Dendritic cell treated with granulocyte-macrophage colony-stimulating factor and Interleukin-4, amounts not matched to agents 40 ng/mL and 50 ng/mL, for 4 days (primary cell): ENCODE results near the gene S1PR1.

Experiments used
- H3K27ac Mint-ChIP-seq: one replicate; pipeline ENCODE4 v1.8.0; 2022; ENCODE audit warnings: mild to moderate bottlenecking, mixed read lengths
- H3K27me3 Mint-ChIP-seq: one replicate; pipeline ENCODE4 v1.8.0; 2022; ENCODE audit warnings: mild to moderate bottlenecking, mixed read lengths
- H3K36me3 Mint-ChIP-seq: one replicate; pipeline ENCODE4 v1.8.0; 2022; ENCODE audit warnings: low read depth, mixed read lengths
- H3K4me1 Mint-ChIP-seq: one replicate; pipeline ENCODE4 v1.8.0; 2022; ENCODE audit warnings: low read depth, mixed read lengths
- H3K4me3 Mint-ChIP-seq: one replicate; pipeline ENCODE4 v1.8.0; 2022; ENCODE audit warnings: mild to moderate bottlenecking, moderate library complexity, mixed read lengths
- H3K9me3 Mint-ChIP-seq: one replicate; pipeline ENCODE4 v1.8.0; 2022; ENCODE audit warnings: mixed read lengths
- intact Hi-C: fragments of 100-400 bp; cut with micrococcal nuclease; formaldehyde crosslinking; loops from one replicate; pipeline ENCODE4 v1.15.0; 2022

Gene S1PR1

GRCh38 chr1:101235216-101235695 is 1.6 kb upstream of the S1PR1 start:
- Mint-ChIP-seq H3K27ac (peak overlapping the region; percentile 86), H3K27me3 (peaks cover 55% of the 10 kb centered on the region), H3K9me3 (no peaks in the 10 kb centered on the region), H3K4me1 (peaks cover 57% of the 10 kb centered on the region), H3K36me3 (peaks cover 35% of the 10 kb centered on the region), H3K4me3 (peak overlapping the region; percentile 94)
- intact Hi-C loops = loop anchor here (5.0 to 10.0 kb wide), 3 partner anchors 50 to 213 kb away; no protein-coding TSS in a partner anchor

- H3K27me3 Mint-ChIP-seq = peaks cover 55% of the 10 kb centered on the region
- H3K27ac Mint-ChIP-seq = peak overlapping the region; percentile 86
- peaks cover 57% of the 10 kb centered on the region for H3K4me1 Mint-ChIP-seq
- H3K36me3 Mint-ChIP-seq = peaks cover 41% of the 10 kb centered on the region
- peak overlapping the region; percentile 94 for H3K4me3 Mint-ChIP-seq
- H3K9me3 Mint-ChIP-seq = no peaks in the 10 kb centered on the region
- intact Hi-C loops = loop anchor here (1.0 to 10.0 kb wide), 4 partner anchors 51 to 214 kb away; no protein-coding TSS in a partner anchor
Observed at GRCh38 chr1:101235696-101236515, 913 bp upstream of the S1PR1 start.

- H3K27me3 Mint-ChIP-seq = peaks cover 55% of the 10 kb centered on the region
- peaks cover 57% of the 10 kb centered on the region for H3K4me1 Mint-ChIP-seq
- H3K27ac Mint-ChIP-seq = peak overlapping the region; percentile 86
- no peaks in the 10 kb centered on the region for H3K9me3 Mint-ChIP-seq
- peak overlapping the region; percentile 94 for H3K4me3 Mint-ChIP-seq
- peaks cover 46% of the 10 kb centered on the region for H3K36me3 Mint-ChIP-seq
- intact Hi-C loops = loop anchor here (5.0 to 10.0 kb wide), 3 partner anchors 53 to 215 kb away; no protein-coding TSS in a partner anchor
Observed at GRCh38 chr1:101237229-101237837, 514 bp downstream of the S1PR1 start.

- intact Hi-C loops = loop anchor here (2.0 to 10.0 kb wide), 5 partner anchors 27 to 317 kb away; no protein-coding TSS in a partner anchor
- H3K36me3 Mint-ChIP-seq = peaks cover 51% of the 10 kb centered on the region
- H3K4me1 Mint-ChIP-seq = peaks cover 51% of the 10 kb centered on the region
- H3K4me3 Mint-ChIP-seq = peak overlapping the region; percentile 79
- H3K27ac Mint-ChIP-seq = peak overlapping the region; percentile 86
- H3K27me3 Mint-ChIP-seq = peaks cover 53% of the 10 kb centered on the region
- no peaks in the 10 kb centered on the region for H3K9me3 Mint-ChIP-seq
Observed at GRCh38 chr1:101238031-101238628, 1.3 kb downstream of the S1PR1 start.

GRCh38 chr1:101238681-101239094 is 1.9 kb downstream of the S1PR1 start:
- peaks cover 51% of the 10 kb centered on the region for H3K36me3 Mint-ChIP-seq
- intact Hi-C loops = loop anchor here (2.0 to 10.0 kb wide), 5 partner anchors 26 to 318 kb away; no protein-coding TSS in a partner anchor
- H3K4me1 Mint-ChIP-seq = peaks cover 45% of the 10 kb centered on the region
- peak overlapping the region; percentile 86 for H3K27ac Mint-ChIP-seq
- no peaks in the 10 kb centered on the region for H3K9me3 Mint-ChIP-seq
- peaks cover 49% of the 10 kb centered on the region for H3K27me3 Mint-ChIP-seq
- peak overlapping the region; percentile 79 for H3K4me3 Mint-ChIP-seq

- Mint-ChIP-seq H3K4me1 (peaks cover 45% of the 10 kb centered on the region), H3K36me3 (peaks cover 51% of the 10 kb centered on the region), H3K9me3 (no peaks in the 10 kb centered on the region), H3K27ac (peak overlapping the region; percentile 86), H3K27me3 (peaks cover 46% of the 10 kb centered on the region), H3K4me3 (peak overlapping the region; percentile 79)
- intact Hi-C loops = loop anchor here (2.0 to 10.0 kb wide), 5 partner anchors 25 to 319 kb away; no protein-coding TSS in a partner anchor
Observed at GRCh38 chr1:101239095-101240040, 2.5 kb downstream of the S1PR1 start.

GRCh38 chr1:101240041-101240430 is 3.2 kb downstream of the S1PR1 start:
- Mint-ChIP-seq H3K4me1 (peaks cover 45% of the 10 kb centered on the region), H3K27me3 (peaks cover 45% of the 10 kb centered on the region), H3K4me3 (no peak overlapping the region), H3K9me3 (no peaks in the 10 kb centered on the region), H3K27ac (no peak overlapping the region), H3K36me3 (peaks cover 51% of the 10 kb centered on the region)
- intact Hi-C loops = no loop called here

- peaks cover 31% of the 10 kb centered on the region for H3K4me1 Mint-ChIP-seq
- intact Hi-C loops = no loop called here
- H3K27ac Mint-ChIP-seq = no peak overlapping the region
- peaks cover 35% of the 10 kb centered on the region for H3K27me3 Mint-ChIP-seq
- peaks cover 43% of the 10 kb centered on the region for H3K36me3 Mint-ChIP-seq
- H3K9me3 Mint-ChIP-seq = no peaks in the 10 kb centered on the region
- no peak overlapping the region for H3K4me3 Mint-ChIP-seq
Observed at GRCh38 chr1:101241485-101242225, 4.8 kb downstream of the S1PR1 start.

GRCh38 chr1:101242324-101243050 is 5.7 kb downstream of the S1PR1 start:
- Mint-ChIP-seq H3K36me3 (peaks cover 35% of the 10 kb centered on the region), H3K4me1 (peaks cover 23% of the 10 kb centered on the region), H3K27me3 (peaks cover 26% of the 10 kb centered on the region), H3K27ac (no peak overlapping the region), H3K4me3 (no peak overlapping the region), H3K9me3 (no peaks in the 10 kb centered on the region)
- intact Hi-C loops = no loop called here

- Mint-ChIP-seq H3K9me3 (no peaks in the 10 kb centered on the region), H3K4me1 (peaks cover 15% of the 10 kb centered on the region), H3K27me3 (peaks cover 17% of the 10 kb centered on the region), H3K27ac (no peak overlapping the region), H3K4me3 (no peak overlapping the region), H3K36me3 (peaks cover 31% of the 10 kb centered on the region)
- intact Hi-C loops = no loop called here
Observed at GRCh38 chr1:101243751-101244150, 6.9 kb downstream of the S1PR1 start.

GRCh38 chr1:101244842-101245241 is 8.0 kb downstream of the S1PR1 start:
- Mint-ChIP-seq H3K4me1 (peaks cover 4% of the 10 kb centered on the region), H3K27ac (no peak overlapping the region), H3K27me3 (peaks cover 10% of the 10 kb centered on the region), H3K36me3 (peaks cover 20% of the 10 kb centered on the region), H3K9me3 (no peaks in the 10 kb centered on the region), H3K4me3 (no peak overlapping the region)
- intact Hi-C loops = no loop called here
